ENCODE data around the gene DDX25.

DNA sequence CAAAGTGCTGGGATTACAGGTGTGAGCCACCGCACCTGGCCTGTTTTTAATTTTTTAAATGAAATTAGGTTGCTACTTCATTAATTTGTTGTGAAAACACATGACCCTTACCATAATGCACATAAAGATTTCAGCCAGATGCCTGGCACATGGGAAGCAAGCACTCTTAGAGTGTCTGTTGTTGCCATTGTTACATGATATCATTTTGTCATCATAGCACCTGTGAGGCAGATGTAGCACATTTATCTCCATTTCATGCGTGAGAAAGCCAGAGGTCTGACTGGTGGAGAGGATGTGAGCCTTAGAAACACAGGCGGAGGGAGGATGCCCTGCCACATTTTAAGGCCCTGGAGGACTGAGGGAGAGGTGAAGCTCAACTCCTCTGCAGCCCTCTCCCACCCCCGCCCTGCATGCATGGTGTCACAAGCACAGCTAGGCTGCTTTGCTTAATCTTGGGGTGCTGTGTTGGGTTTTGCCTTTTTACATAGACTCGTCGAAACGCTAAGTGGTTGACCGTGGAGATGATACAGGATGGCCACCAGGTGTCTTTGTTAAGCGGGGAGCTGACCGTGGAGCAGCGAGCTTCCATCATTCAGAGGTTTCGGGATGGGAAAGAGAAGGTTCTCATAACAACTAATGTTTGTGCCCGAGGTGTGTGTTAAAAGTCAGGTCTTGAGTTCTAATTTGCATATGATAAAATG lies 14.0 kb downstream of the DDX25 start:
- TF ChIP-seq, protein P1, sequence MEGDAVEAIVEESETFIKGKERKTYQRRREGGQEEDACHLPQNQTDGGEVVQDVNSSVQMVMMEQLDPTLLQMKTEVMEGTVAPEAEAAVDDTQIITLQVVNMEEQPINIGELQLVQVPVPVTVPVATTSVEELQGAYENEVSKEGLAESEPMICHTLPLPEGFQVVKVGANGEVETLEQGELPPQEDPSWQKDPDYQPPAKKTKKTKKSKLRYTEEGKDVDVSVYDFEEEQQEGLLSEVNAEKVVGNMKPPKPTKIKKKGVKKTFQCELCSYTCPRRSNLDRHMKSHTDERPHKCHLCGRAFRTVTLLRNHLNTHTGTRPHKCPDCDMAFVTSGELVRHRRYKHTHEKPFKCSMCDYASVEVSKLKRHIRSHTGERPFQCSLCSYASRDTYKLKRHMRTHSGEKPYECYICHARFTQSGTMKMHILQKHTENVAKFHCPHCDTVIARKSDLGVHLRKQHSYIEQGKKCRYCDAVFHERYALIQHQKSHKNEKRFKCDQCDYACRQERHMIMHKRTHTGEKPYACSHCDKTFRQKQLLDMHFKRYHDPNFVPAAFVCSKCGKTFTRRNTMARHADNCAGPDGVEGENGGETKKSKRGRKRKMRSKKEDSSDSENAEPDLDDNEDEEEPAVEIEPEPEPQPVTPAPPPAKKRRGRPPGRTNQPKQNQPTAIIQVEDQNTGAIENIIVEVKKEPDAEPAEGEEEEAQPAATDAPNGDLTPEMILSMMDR (IDR thresholded peaks at IDR 0.05; ENCODE audit: low read depth, low read length, poor library complexity, severe bottlenecking) = no peak
- TF ChIP-seq EZH2phosphoT487 (IDR thresholded peaks at IDR 0.05; ENCODE audit: borderline replicate concordance, low read length) = no peak
